GM12878 (cell line): Measurements from ENCODE around the gene SRPK2. TPM values are rescaled to one million over a fixed set of nuclear protein-coding genes. Genes with fewer than 3 reads are reported as not detected.

ENCODE experiments used
- BACH1 ChIP-seq: fragments of 450-650 bp; IDR thresholded peaks from 2 replicates; pipeline ENCODE4 v1.6.1; 2017; ENCODE audit warnings: mild to moderate bottlenecking, borderline replicate concordance
- CBX3 ChIP-seq: fragments of 200-600 bp; sonication (generic); IDR thresholded peaks from 2 replicates; pipeline ENCODE4 v1.6.1; 2016; ENCODE audit warnings: low read depth, borderline replicate concordance
- FOS ChIP-seq: IDR thresholded peaks from 3 replicates; pipeline ENCODE4 v1.6.1; 2011; ENCODE audit warnings: borderline replicate concordance; ENCODE audit not compliant: insufficient read length; ENCODE audit errors: extremely low read depth
- KAT2A ChIP-seq: conservative IDR thresholded peaks from 2 replicates; pipeline ENCODE4 v1.6.1; 2011; ENCODE audit warnings: low read depth, low read length; ENCODE audit not compliant: control insufficient read depth
- LARP7 ChIP-seq: fragments of 450-650 bp; IDR thresholded peaks from 2 replicates; pipeline ENCODE4 v1.6.1; 2017; ENCODE audit warnings: mild to moderate bottlenecking
- NRF1 ChIP-seq: conservative IDR thresholded peaks from 2 replicates; pipeline ENCODE4 v1.6.1; 2011; ENCODE audit warnings: mild to moderate bottlenecking, low read depth, low read length, improper control_type of control experiment
- POLR2A ChIP-seq: IDR thresholded peaks from 2 replicates; pipeline ENCODE4 v1.6.1; 2011; ENCODE audit warnings: low read depth, mild to moderate bottlenecking, low read length
- SIX5 ChIP-seq: IDR thresholded peaks from 2 replicates; pipeline ENCODE4 v1.6.1; 2011; ENCODE audit warnings: mild to moderate bottlenecking, low read depth, low read length, moderate library complexity; ENCODE audit not compliant: severe bottlenecking
- STAT1 ChIP-seq: fragments of 450-650 bp; conservative IDR thresholded peaks from 2 replicates; pipeline ENCODE4 v1.6.1; 2014; ENCODE audit warnings: antibody characterized with exemption, mild to moderate bottlenecking
- ZBTB4 ChIP-seq: fragments of 450-650 bp; formaldehyde crosslinking; IDR thresholded peaks from 2 replicates; pipeline ENCODE4 v1.4.0; 2022; ENCODE audit warnings: mild to moderate bottlenecking, moderate library complexity
- ZNF217 ChIP-seq: fragments of 450-650 bp; IDR thresholded peaks from 2 replicates; pipeline ENCODE4 v1.6.1; 2017; ENCODE audit warnings: antibody characterized with exemption, mild to moderate bottlenecking
- ZNF24 ChIP-seq: fragments of 450-650 bp; IDR thresholded peaks from 2 replicates; pipeline ENCODE4 v1.6.1; 2017; ENCODE audit warnings: antibody characterized with exemption, mild to moderate bottlenecking
- polyA plus RNA-seq, 11 experiments: library from polyadenylated mRNA; depleted of rRNA in 4 of 11; unstranded in 6 of 11; stranded (reverse) in 5 of 11; fragments of >200 nt; fragmentation: Nextera tagmentation in 4 of 11; fragmentation: Illumina TruSeq in 1 of 11; extraction: Ambion mirVana in 4 of 11; extraction: Trizol in 1 of 11; gene quantifications; 1 replicate in 1 of 11; 2 replicates in 10 of 11; pipeline versions ENCODE4 v1.2.1 to v1.2.3, GENCODE V29; 2011 to 2016; ENCODE audit warnings: inconsistent platforms in 2 of 11, missing spikeins in 2 of 11, low read depth in 1 of 11
- total RNA-seq, 4 experiments: library from RNA; depleted of rRNA in 3 of 4; stranded (reverse); fragments of >200 nt in 3 of 4; fragmentation: Illumina TruSeq in 1 of 4; extraction: Trizol in 1 of 4; gene quantifications; 2 replicates each; pipeline versions ENCODE4 v1.2.1 to v1.2.3, GENCODE V29; 2013 to 2021
- TF ChIP-seq, protein P1 (sequence below): IDR thresholded peaks from 2 replicates; pipeline ENCODE4 v1.6.1; 2011; ENCODE audit warnings: borderline replicate concordance, low read depth, mild to moderate bottlenecking, moderate library complexity, low read length; ENCODE audit not compliant: insufficient read depth, poor library complexity, severe bottlenecking

SRPK2 gene
- total and polyA plus RNA-seq, 10 of the 15 experiments (the other 5 are each of a cell fraction or from before 2014, with no cell fraction given) = 13.2 to 32.8 (median 24.5) TPM

- TF ChIP-seq, protein P1, sequence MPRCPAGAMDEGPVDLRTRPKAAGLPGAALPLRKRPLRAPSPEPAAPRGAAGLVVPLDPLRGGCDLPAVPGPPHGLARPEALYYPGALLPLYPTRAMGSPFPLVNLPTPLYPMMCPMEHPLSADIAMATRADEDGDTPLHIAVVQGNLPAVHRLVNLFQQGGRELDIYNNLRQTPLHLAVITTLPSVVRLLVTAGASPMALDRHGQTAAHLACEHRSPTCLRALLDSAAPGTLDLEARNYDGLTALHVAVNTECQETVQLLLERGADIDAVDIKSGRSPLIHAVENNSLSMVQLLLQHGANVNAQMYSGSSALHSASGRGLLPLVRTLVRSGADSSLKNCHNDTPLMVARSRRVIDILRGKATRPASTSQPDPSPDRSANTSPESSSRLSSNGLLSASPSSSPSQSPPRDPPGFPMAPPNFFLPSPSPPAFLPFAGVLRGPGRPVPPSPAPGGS = no peak
- TF ChIP-seq CBX3 = no peak
- no peak for TF ChIP-seq FOS
- TF ChIP-seq NRF1 = no peak
- TF ChIP-seq ZNF217 = no peak
- no peak for TF ChIP-seq STAT1
- no peak for TF ChIP-seq SIX5
- TF ChIP-seq ZNF24 = no peak
- TF ChIP-seq BACH1 = no peak
- TF ChIP-seq ZBTB4 = no peak
- TF ChIP-seq POLR2A = no peak
- TF ChIP-seq LARP7 = no peak
- TF ChIP-seq KAT2A = no peak
Measured at GRCh38 chr7:105210721-105211205, 178.0 kb downstream of the SRPK2 start (continued).
